Adipocyte (in vitro differentiated cells): Measurements from ENCODE around the gene APOE.

Experiments used
- DNase-seq: peaks from one replicate; pipeline ENCODE4 v3.0.0-alpha.2; 2015; ENCODE audit warnings: low read depth
- H3K27me3 ChIP-seq: replicated peaks from 2 replicates; pipeline ENCODE4 v1.7.0; 2013; ENCODE audit warnings: mild to moderate bottlenecking, low read length, moderate library complexity; ENCODE audit not compliant: control insufficient read depth, insufficient read depth
- H3K36me3 ChIP-seq: 2 replicates; pipeline ENCODE4 v1.7.0; 2013; ENCODE audit warnings: low read length, mild to moderate bottlenecking, moderate library complexity; ENCODE audit not compliant: control insufficient read depth, insufficient read depth, severe bottlenecking
- H3K4me1 ChIP-seq: 2 replicates; pipeline ENCODE4 v1.7.0; 2013; ENCODE audit warnings: mild to moderate bottlenecking, low read length, moderate library complexity; ENCODE audit not compliant: control insufficient read depth, insufficient read depth
- H3K4me3 ChIP-seq: 2 replicates; pipeline ENCODE4 v1.7.0; 2013; ENCODE audit warnings: mild to moderate bottlenecking, low read length, moderate library complexity
- H3K9ac ChIP-seq: 2 replicates; pipeline ENCODE4 v1.7.0; 2013; ENCODE audit warnings: mild to moderate bottlenecking, low read length, moderate library complexity
- H3K9me3 ChIP-seq: 2 replicates; pipeline ENCODE4 v1.7.0; 2013; ENCODE audit warnings: mild to moderate bottlenecking, low read length, moderate library complexity; ENCODE audit not compliant: control insufficient read depth

Gene APOE

DNA sequence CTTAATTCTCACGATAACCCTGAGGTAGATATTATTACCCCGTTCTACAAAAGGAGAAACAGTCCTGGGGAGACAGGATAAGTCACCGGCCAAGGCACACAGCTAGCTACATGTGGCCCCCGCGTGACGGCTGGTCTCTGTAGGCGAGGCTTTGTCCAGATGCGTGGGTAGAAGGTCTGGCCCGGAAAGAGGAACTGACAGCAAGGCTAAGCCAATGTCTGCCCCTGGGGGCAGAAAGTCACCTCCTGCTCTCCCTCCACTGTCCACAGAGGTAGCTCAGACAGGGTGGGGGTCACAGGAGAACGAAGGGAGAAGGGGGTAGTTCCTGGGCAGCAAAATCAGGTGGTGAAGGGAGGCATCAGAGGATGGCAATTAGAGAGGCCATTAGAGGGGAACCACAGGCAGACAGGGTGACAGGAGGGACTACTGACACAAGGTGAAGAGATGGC lies 38.2 kb downstream of the APOE start:
- Histone ChIP-seq H3K9me3 (no peaks in the 10 kb centered on the region), H3K4me3 (no peak overlapping the region), H3K4me1 (peaks cover 5% of the 10 kb centered on the region), H3K27me3 (no peaks in the 10 kb centered on the region), H3K36me3 (no peaks in the 10 kb centered on the region), H3K9ac (no peak overlapping the region)
- DNase-seq: no peak

DNA sequence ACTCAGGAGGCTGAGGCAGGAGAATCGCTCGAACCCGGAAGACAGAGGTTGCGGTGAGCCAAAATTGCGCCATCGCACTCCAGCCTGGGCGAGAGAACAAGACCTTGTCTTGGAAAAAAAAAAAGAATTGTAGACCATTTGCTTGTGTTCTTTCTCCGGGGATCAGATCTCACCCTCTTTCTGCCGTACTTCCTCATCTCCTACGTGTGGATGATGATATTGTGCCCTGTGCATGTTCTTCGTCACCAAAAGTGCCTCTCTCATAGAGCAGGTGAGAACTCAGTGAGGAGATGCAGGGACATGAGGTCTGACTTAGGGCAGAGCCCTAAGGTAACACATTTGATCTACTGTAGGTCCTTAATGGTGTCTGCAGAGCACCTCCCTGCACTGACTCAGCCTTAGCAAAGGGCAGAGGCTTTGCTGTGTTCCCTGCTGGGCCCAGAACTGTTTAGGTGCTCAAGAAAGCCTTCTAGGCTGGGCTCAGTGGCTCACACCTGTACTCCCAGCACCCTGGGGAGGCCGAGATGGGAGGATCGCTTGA lies 41.5 kb downstream of the APOE start:
- no peak for DNase-seq
- Histone ChIP-seq H3K9ac (no peak overlapping the region), H3K4me3 (no peak overlapping the region), H3K27me3 (no peaks in the 10 kb centered on the region), H3K4me1 (peaks cover 25% of the 10 kb centered on the region), H3K36me3 (peaks cover 3% of the 10 kb centered on the region), H3K9me3 (no peaks in the 10 kb centered on the region)

DNA sequence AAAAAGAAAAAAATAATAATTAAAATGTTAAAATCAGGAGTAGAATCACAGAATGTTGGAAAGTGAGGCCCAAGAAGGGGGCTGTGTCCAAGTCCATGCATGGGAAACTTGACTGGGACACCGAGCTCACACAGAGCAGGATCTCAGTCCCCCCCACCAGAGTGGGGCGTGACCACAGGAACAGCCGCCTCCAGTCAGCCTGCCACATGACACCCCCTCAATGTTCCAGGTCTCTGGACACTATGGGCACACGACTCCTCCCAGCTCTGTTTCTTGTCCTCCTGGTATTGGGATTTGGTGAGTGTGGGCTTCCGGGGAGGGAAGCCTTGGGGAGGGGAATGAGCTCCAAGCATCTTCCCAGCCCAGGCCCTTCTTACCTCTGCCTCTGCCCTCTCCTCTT lies 42.6 kb downstream of the APOE start:
- no peak for DNase-seq
- H3K36me3 ChIP-seq: peaks cover 3% of the 10 kb centered on the region
- no peaks in the 10 kb centered on the region for H3K27me3 ChIP-seq
- peaks cover 25% of the 10 kb centered on the region for H3K4me1 ChIP-seq
- H3K9me3 ChIP-seq: no peaks in the 10 kb centered on the region
- no peak overlapping the region for H3K9ac ChIP-seq
- no peak overlapping the region for H3K4me3 ChIP-seq

GRCh38 chr19:44948763-44949374 lies 43.3 kb downstream of the APOE start:
- Histone ChIP-seq H3K27me3 (no peaks in the 10 kb centered on the region), H3K4me1 (peaks cover 22% of the 10 kb centered on the region), H3K9ac (peak overlapping the region; percentile 57), H3K36me3 (peaks cover 3% of the 10 kb centered on the region), H3K9me3 (no peaks in the 10 kb centered on the region), H3K4me3 (no peak overlapping the region)
- DNase-seq: no peak

GRCh38 chr19:44949550-44949949 lies 44.0 kb downstream of the APOE start:
- DNase-seq: no peak
- peak overlapping the region; percentile 57 for H3K9ac ChIP-seq
- H3K36me3 ChIP-seq: peaks cover 3% of the 10 kb centered on the region
- no peak overlapping the region for H3K4me3 ChIP-seq
- H3K4me1 ChIP-seq: peaks cover 20% of the 10 kb centered on the region
- H3K9me3 ChIP-seq: no peaks in the 10 kb centered on the region
- H3K27me3 ChIP-seq: no peaks in the 10 kb centered on the region

- no peaks in the 10 kb centered on the region for H3K27me3 ChIP-seq
- H3K9ac ChIP-seq: peak overlapping the region; percentile 74
- no peak overlapping the region for H3K4me3 ChIP-seq
- H3K9me3 ChIP-seq: no peaks in the 10 kb centered on the region
- H3K36me3 ChIP-seq: peaks cover 3% of the 10 kb centered on the region
- DNase-seq: peak; percentile 96
- H3K4me1 ChIP-seq: peaks cover 25% of the 10 kb centered on the region
Measured at GRCh38 chr19:44951179-44952159, 45.9 kb downstream of the APOE start.

- Histone ChIP-seq H3K36me3 (peaks cover 3% of the 10 kb centered on the region), H3K27me3 (no peaks in the 10 kb centered on the region), H3K4me1 (peaks cover 41% of the 10 kb centered on the region), H3K9ac (peak overlapping the region; percentile 95), H3K4me3 (peak overlapping the region; percentile 93), H3K9me3 (no peaks in the 10 kb centered on the region)
- no peak for DNase-seq
Measured at GRCh38 chr19:44954278-44954648, 48.7 kb downstream of the APOE start.

GRCh38 chr19:44954649-44955504 lies 49.3 kb downstream of the APOE start, which contains the start of gene CLPTM1:
TSS of gene CLPTM1 (plus strand) at chr19:44955380. CDS start at chr19:44955396, 16 bp downstream.
- Histone ChIP-seq H3K36me3 (peaks cover 3% of the 10 kb centered on the region), H3K4me3 (peak within 1 kb of the TSS; percentile 93), H3K9me3 (no peaks in the 10 kb centered on the region), H3K4me1 (peaks cover 41% of the 10 kb centered on the region), H3K27me3 (no peaks in the 10 kb centered on the region), H3K9ac (peak within 1 kb of the TSS; percentile 95)
- peak; percentile 99 for DNase-seq

GRCh38 chr19:44955505-44956439 lies 50.2 kb downstream of the APOE start:
- peaks cover 7% of the 10 kb centered on the region for H3K36me3 ChIP-seq
- DNase-seq: peak; percentile 24
- no peaks in the 10 kb centered on the region for H3K27me3 ChIP-seq
- H3K4me1 ChIP-seq: peaks cover 37% of the 10 kb centered on the region
- H3K9ac ChIP-seq: peak overlapping the region; percentile 95
- no peaks in the 10 kb centered on the region for H3K9me3 ChIP-seq
- peak overlapping the region; percentile 93 for H3K4me3 ChIP-seq

GRCh38 chr19:44957526-44957925 lies 51.9 kb downstream of the APOE start:
- DNase-seq: no peak
- Histone ChIP-seq H3K36me3 (peaks cover 24% of the 10 kb centered on the region), H3K9ac (peak overlapping the region; percentile 95), H3K27me3 (no peaks in the 10 kb centered on the region), H3K9me3 (no peaks in the 10 kb centered on the region), H3K4me1 (peaks cover 25% of the 10 kb centered on the region), H3K4me3 (peak overlapping the region; percentile 93)
